GM19025 (cell line): ENCODE measurements around the gene PRRT1B.
"Not testable (repeated sequence)": the region's sequence is repeated elsewhere in the genome, so short reads cannot be mapped to it uniquely, and the experiment has no call there.

ENCODE experiments used
- ATAC-seq: cut with Tn5 transposase; IDR thresholded peaks from one replicate; pipeline ENCODE4 v1.9.1; 2021; ENCODE audit warnings: mild to moderate bottlenecking, low read depth, moderate library complexity; ENCODE audit not compliant: unreplicated experiment

The PRRT1B gene

DNA sequence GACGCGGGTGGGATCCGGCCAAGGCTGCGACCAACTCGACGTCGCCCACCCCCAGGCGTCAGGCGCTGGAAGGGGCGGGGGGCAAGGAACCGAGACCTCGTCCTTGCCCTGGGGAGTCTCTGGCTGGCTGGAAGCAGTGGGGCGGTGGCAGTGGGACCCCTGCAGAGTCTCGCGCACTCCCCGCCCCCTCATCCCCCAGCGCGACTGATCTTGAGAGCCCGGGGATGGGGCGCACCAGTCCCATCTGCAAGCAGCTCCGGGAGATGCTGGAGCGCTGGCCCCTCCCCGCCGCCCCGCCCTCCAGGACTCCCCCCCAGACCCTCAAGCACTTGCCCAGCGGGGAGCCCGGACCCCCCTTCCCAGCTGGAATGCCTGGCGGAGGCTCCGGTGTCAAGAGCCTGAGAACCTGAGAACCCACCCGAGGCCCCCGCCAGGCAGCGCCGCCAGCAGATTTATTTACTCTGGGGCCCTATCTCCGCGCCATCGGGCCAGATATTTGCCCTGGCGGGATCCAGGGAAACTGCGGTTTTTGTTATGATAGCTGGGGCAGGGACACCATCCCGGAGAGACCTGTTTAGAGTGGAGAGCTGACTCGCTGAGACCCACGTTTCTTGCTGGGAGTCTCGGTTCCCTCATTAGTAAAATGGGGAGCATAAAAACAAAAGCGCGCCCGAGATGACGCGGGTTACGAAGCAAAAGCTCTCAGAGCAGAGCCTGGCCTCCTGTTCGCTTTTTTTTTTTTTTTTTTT lies 1.2 kb downstream of the PRRT1B start:
- ATAC-seq = no peak

DNA sequence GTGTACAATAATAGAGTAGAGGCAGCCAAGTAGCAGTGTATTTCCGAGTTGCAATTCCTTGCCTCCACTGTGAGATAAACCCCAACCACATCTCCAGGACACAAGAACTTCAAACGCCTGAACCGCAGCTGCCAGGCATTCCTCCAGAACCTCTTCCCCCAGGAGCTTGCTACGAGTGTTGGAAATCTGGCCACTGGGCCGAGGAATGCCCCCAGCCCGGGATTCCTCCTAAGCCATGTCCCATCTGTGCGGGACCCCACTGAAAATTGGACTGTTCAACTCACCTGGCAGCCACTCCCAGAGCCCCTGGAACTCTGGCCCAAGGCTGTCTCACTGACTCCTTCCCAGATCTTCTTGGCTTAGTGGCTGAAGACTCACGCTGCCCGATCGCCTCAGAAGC lies 3.9 kb downstream of the PRRT1B start:
- ATAC-seq = not testable (repeated sequence)

- not testable (repeated sequence) for ATAC-seq
Measured at GRCh38 chr9:131550465-131550864, 5.1 kb downstream of the PRRT1B start.

- no peak for ATAC-seq
Measured at GRCh38 chr9:131552030-131552429, 6.7 kb downstream of the PRRT1B start.

GRCh38 chr9:131554087-131554842 lies 8.9 kb downstream of the PRRT1B start:
- ATAC-seq = no peak

DNA sequence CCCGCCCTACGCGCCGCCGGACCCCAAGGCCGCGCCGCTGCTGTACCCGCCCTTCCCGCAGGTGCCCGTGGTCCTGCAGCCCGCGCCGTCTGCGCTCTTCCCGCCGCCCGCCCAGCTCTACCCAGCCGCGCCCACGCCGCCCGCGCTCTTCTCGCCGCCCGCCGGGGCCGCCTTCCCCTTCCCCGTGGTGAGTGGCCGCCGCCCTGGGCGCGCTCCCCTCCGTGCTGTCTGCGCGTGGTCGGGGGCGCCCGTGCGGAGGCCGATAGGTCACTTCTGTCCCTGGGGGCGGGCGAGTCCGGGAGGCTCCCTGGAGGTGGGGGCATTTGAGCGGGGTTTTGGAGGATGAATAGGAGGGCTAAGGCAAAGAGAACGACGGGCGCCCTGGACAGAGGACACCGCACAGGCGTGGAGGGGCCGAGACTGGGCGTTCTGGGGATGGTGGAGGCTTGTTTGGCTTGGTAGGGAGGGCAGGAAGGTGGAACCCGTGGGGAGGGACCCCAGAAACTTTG lies 9.6 kb downstream of the PRRT1B start:
- no peak for ATAC-seq

DNA sequence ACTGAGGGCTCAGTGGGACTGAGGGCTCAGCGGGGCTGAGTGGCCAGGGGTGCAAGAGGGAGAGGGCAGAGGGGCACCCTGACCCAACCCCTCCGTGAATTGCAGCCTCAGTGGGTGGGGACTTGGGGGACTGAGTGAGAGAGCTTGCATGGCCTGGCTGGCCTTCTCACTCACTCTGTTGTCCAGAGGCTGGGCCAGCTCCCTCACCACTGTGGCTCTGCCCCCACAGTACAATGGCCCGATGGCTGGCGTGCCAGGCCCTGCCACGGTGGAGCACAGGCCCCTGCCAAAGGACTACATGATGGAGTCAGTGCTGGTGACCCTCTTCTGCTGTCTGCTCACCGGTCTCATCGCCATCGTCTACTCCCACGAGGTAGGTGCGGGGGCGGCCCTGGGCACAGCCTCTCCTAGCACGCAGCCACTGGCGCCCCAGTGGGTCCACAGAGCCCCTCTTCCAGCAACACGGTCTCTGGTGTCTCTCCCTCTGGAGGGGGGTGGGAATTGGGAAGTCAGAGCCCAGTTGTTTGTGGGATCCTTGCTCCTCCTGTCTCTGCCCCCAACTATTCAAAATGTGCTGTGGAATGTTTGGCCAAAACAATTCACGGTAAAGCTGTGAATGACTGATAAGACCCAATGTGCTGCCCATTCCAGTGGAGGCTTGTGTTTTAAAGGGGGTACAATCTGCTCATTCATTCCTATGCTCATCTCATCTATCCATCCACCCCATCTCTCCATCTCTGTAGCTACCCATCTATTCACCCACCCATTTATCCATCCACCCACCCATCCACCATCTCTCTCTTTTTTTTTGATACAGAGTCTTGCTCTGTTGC lies 10.7 kb downstream of the PRRT1B start:
- no peak for ATAC-seq

GRCh38 chr9:131557855-131558548 lies 12.7 kb downstream of the PRRT1B start:
- ATAC-seq = no peak

DNA sequence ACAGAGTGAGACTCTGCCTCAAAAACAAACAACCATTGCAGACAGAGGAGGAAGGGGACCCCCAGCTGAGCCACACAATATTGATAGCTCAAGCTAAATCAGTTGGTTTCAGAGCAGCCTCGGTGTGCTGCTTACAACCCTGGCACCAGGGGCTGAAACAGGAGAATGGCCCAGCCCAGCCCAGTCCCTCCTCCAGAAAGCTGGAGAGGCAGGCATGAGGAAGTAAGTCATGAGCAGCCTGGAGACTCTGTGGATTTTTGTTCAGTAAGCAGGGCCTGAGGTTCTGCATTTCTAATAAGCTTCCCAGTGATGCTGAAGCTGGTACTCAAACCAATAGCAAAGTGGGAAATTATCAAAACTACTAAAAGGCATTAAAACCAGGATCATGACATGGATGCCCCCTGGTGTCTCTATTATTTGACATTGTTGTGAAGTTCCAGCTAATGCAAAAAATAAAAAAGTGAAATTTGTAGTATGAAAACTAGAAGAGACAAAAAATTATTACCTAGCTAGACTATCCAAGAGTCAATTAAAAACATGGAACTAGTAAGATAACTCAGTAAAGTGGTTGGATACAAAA lies 14.2 kb downstream of the PRRT1B start:
- no peak for ATAC-seq

DNA sequence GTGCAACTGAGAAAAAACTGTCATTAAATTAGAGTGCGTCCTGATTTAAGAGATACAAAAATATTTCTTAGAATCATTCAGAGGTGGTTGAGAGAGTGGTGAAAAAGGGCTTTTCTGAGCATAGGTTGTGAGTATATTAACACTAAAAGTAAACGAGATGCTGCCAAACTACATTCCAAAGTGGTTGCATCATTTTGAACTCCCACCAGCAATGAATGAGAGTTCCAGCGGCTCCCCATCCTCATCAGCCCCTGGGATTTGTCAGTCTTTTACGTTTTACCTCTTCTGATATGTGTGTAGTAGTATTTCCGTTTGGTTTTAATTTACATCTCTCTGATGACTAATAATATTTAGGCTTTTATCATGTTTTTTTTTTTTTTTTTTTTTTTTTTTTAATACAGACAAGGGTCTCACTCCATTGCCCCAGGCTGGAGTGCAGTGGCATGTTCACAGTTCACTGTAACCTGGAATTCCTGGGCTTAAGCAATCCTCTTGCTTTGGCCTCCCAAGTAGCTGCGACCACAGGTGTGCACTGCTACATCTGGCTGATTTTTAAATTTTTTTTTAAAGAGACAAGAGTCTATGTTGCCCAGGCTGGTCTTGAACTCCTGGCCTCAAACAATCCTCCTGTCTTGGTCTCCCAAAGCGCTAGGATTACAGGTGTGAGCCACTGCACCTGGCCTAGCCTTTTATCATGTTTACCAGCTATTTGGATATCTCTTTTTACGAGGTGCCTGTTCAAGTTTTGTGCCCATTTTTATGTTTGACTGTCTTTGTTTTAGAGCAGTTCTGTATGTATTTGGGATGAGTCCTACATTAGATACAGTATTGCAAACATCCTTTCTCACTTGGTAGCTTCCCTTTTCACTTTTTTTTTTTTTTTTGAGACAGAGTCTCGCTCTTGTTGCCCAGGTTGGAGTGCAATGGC lies 17.0 kb downstream of the PRRT1B start:
- no peak for ATAC-seq

- no peak for ATAC-seq
Measured at GRCh38 chr9:131565369-131565768, 20.0 kb downstream of the PRRT1B start.

- ATAC-seq = no peak
Measured at GRCh38 chr9:131566158-131566557, 20.8 kb downstream of the PRRT1B start.

GRCh38 chr9:131567910-131568309 lies 22.6 kb downstream of the PRRT1B start:
- ATAC-seq = no peak

DNA sequence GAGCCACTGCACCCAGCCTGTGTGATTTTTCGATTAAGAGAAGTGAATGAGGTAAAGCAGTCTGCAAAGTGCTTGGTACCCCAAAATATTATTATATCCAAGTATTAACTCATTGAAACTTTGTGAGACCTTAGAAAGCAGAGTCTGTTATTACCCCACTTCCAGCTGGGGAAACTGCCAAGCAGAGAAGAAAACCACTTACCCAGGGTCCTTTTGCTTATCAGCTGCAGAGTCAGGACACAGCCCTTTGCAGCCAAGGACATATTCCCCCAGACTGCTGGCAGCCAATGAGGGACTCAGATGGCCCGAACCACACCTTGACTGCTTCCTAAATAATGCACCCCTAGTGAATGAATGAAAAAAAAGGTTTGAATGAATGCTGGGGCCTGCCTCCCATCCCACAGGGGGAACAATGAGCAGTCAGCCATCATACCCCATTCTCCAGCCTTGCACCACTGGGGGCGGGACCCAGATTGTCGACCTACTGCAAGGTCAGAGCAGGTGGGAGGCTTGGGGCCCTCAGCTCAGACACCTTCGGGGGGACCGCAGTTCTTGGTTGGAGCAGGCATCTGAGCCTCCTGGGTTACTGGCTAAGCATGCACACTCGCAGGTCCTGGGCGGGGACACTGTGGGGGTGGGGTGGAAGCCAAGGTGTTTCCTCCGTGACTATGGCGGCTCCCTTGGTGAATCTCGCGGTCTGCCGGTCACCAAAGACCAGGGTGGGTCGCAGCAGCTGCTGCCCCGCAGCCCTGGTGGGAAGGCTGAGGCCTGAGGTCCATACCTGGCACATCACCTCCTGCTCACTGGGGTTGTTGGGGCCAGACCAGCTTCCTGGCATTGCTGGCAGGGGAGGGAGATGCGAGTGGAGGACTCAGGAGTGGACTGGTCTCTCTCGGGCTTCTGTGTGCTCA lies 29.7 kb downstream of the PRRT1B start:
- ATAC-seq = no peak

- no peak for ATAC-seq
Measured at GRCh38 chr9:131575946-131576853, 30.9 kb downstream of the PRRT1B start.

- ATAC-seq = no peak
Measured at GRCh38 chr9:131577005-131578000, 32.0 kb downstream of the PRRT1B start.
